ENCODE measurements around the gene TSPAN33.
A peak's percentile ranks its signal among the peaks of the same experiment; 100 is the strongest.
"Not testable (repeated sequence)": the region's sequence is repeated elsewhere in the genome, so short reads cannot be mapped to it uniquely, and the experiment has no call there.

TSPAN33 gene

DNA sequence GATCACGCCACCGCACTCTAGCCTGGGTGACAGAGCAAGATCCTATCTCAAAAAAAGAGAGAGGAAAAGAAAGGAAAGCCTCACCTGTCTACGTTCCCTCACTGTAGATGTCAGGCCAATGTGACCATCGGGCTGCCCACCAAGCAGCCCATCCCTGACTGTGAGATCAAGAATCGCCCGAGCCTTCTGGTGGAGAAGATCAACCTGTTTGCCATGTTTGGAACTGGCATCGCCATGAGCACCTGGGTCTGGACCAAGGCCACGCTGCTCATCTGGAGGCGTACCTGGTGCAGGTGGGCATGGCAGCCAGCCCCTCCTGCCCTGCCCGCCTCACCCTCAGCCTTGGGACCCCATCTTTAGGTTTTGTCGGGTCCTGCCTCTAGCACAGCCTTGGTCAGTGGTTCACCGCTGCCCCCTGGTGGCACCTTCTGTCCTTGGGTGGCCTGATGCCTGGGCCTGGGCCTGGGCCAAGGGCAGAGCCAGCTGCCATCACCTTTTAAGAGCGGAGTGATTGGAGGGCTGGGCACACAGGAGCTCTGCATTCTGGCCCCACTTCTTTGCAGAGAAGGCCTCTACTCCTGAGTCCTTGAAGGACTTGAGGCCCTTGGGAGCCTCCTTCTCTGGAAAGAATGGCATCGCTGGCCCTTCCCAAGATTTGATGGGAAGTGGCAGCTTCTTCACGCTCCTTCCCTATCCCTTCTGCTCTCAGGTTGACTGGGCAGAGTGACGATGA lies 65.9 kb downstream of the TSPAN33 start:
- no peak for DNase-seq

DNA sequence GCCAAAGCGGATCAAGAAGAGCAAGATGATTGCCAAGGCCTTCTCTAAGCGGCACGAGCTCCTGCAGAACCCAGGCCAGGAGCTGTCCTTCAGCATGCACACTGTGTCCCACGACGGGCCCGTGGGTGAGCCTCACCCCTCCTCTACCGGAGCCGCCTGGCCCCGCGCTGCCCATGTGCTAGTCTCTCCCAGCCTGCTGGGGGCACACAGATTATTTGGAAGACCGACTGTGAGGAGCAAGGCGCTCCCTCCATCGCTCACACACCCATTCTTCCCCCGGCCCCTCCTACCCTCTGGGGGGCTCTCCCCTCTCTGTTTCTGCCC lies 66.4 kb downstream of the TSPAN33 start:
- no peak for DNase-seq

DNA sequence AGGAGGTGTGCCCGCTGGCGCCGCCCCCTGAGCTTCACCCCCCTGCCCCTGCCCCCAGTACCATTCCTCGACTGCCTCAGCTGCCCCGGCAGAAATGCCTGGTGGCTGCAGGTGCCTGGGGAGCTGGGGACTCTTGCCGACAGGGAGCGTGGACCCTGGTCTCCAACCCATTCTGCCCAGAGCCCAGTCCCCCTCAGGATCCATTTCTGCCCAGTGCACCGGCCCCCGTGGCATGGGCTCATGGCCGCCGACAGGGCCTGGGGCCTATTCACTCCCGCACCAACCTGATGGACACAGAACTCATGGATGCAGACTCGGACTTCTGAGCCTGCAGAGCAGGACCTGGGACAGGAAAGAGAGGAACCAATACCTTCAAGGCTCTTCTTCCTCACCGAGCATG lies 67.6 kb downstream of the TSPAN33 start:
- DNase-seq = no peak

DNA sequence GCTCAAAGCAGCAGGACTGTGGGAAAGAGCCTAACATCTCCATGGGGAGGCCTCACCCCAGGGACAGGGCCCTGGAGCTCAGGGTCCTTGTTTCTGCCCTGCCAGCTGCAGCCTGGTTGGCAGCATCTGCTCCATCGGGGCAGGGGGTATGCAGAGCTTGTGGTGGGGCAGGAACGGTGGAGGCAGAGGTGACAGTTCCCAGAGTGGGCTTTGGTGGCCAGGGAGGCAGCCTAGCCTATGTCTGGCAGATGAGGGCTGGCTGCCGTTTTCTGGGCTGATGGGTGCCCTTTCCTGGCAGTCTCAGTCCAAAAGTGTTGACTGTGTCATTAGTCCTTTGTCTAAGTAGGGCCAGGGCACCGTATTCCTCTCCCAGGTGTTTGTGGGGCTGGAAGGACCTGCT lies 68.1 kb downstream of the TSPAN33 start:
- no peak for DNase-seq

DNA sequence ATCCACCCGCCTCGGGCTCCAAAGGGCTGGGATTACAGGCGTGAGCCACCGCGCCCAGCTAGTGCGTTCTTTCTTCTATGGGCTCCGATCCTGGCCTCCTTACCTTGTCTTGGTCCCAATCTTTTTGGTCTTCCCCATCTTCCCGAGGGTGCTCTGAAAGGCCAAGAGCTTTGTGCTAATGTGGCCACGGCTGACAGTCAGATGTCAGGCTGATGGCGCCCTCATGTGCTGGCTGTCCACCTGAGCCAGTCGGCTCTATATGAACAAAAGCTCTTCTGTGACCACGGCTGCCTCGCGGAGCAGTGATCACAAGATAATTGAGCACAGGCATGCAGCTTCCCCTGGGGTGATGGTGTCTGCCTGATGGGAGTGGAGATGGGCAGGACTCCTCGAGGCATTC lies 69.3 kb downstream of the TSPAN33 start:
- no peak for DNase-seq

DNA sequence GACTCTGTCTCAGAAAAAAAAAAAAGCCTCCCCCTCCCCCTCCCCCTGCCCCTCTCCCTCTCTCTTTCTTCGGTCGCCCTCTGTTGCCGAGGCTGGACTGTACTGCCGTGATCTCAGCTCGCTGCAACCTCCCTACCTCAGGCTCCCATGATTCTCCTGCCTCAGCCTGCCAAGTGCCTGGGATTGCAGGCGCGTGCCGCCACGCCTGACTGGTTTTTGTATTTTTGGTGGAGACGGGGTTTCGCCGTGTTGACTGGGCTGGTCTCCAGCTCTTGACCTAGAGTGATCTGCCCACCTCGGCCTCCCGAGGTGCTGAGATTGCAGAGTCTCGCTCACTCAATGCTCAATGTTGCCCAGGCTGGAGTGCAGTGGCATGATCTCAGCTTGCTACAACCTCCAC lies 71.2 kb downstream of the TSPAN33 start:
- DNase-seq = not testable (repeated sequence)

DNA sequence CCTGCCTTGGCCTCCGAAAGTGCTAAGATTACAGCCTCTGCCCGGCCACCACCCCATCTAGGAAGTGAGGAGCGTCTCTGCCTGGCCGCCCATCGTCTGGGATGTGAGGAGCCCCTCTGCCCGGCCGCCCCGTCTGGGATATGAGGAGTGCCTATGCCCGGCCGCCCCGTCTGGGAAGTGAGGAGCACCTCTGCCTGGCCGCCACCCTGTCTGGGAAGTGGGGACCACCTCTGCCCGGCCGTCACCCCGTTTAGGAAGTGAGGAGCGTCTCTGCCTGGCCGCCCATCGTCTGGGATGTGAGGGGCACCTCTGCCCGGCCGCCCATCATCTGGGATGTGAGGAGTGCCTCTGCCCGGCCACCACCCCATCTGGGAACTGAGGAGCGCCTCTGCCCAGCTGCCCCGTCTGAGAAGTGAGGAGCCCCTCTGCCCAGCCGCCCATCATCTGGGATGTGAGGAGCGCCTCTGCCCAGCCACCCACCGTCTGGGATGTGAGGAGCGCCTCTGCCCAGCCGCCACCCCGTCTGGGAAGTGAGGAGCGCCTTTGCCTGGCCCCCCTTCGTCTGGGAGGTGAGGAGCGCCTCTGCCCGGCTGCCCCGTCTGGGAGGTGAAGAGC lies 71.7 kb downstream of the TSPAN33 start:
- DNase-seq = not testable (repeated sequence)

DNA sequence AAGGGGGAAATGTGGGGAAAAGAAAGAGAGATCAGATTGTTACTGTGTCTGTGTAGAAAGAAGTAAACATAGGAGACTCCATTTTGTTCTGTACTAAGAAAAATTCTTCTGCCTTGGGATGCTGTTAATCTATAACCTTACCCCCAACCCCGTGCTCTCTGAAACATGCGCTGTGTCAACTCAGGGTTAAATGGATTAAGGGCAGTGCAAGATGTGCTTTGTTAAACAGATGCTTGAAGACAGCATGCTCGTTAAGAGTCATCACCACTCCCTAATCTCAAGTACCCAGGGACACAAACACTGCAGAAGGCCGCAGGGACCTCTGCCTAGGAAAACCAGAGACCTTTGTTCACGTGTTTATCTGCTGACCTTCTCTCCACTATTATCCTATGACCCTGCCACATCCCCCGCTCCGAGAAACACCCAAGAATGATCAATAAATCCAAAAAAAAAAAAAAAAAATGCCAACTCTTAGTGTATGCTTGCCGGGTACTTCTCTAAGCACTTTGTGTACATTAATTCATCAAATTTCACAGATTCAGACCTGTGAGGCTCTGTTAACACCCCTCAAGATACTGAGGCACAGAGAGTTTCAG lies 72.4 kb downstream of the TSPAN33 start:
- DNase-seq = not testable (repeated sequence)

DNA sequence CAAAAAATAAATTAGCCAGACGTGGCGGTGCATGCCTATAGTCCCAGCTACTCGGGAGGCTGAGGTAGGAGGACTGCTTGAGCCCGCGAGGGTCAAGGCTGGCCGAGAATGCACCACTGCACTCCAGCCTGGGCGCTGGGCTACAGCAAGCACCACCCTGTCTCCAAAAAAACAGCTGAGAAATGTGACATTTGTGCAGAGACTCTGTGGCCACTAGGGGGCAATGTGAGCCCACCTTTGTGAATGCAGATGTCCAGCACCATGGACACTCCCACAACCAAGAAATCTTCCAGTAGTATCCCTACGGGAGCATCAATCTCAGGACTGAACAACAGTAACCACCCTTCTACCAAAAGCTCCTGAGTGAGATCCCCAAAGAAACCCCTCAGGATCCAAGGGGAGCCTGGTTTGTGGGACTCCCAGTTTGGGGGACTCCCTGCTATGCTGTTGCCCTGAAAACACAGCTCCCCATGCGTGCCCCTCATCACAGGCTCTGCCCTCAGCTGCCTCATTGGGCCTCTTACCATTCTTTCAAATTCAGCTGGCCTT lies 74.1 kb downstream of the TSPAN33 start:
- peak; percentile 61 for DNase-seq

DNA sequence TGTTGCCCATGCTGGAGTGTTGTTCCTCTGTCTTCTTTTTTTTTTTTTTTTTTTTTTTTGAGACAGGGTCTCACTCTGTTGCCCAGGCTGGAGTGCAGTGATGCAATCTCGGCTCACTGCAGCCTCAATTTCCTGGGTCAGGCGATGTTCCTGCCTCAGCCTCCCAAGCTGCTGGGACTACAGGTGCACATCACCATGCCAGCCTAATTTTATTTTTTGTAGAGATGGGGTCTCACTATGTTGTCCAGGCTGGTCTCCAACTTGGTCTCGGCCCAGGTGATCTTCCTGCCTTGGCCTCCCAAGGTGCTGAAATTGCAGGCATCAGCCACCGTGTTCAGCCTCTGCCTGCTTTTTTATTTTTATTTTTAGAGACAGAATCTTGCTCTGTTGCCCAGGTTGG lies 74.7 kb downstream of the TSPAN33 start:
- DNase-seq = not testable (repeated sequence)
